GM10248 (cell line): ENCODE results near the gene MICOS13.

Source experiments
- CTCF ChIA-PET: fragments of 300-600 bp; sonication (Branson Sonifier 250); formaldehyde crosslinking; extraction: SDS; loops from one replicate; lab custom pipeline; 2021; ENCODE audit warnings: antibody characterized with exemption; lab: Yijun Ruan, JAX
- POLR2A ChIA-PET: fragments of 350-650 bp; sonication (Branson Sonifier 250); formaldehyde crosslinking; extraction: SDS; loops from one replicate; lab custom pipeline; 2020; ENCODE audit warnings: antibody characterized with exemption; lab: Yijun Ruan, JAX
- DNase-seq: peaks from one replicate; pipeline ENCODE4 v3.0.0; 2012; ENCODE audit errors: extremely low spot score
- TF ChIP-seq, protein P1 (sequence below): IDR thresholded peaks from 2 replicates; pipeline ENCODE4 v1.5.1; 2012; ENCODE audit warnings: mild to moderate bottlenecking, low read depth; ENCODE audit errors: extremely low read depth, missing control alignments, control extremely low read depth

Gene MICOS13

DNA sequence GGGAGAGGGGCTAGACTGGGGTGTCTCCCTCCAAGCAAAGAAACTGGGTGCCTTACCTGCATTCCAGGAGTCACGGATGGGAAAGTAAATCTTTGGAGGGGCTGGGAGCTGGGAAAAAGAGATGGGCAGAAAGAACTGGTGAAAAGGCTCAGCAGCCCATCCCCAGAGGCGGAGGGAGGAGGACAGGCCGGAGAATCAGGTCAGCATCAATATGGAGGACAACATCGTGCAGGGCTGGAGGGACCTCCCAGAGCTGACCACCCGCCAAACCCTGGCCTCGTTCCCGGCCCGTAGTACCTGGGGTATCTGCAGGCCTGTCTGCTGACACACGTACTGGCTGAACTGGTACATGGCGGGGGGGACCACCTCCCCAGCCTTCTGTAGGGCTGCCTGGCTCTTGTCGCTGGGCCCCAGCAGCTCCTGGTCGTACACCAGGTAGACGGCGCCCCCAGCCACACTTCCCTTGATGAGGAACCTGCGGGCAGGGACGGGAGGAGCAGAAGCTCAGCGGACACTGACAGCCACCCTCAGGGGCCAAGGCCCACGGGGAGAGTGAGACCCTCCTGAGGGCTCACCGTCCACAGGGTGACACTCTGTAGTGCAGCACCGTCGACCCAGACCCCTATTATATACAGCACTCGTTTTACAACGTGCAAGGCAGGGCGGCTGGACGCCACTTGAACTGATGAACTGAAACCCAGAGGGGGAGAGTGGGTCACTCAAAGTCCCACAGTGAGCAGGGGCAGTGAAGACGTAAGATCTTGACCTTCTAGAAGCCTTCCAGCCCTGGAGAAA is 830 bp downstream of the MICOS13 start:
- ChIA-PET CTCF (interaction anchor here (5.5 kb wide), 1 partner anchor 9 kb away, joined by 32 read pairs; the partner anchor contains the start of gene RPL36), POLR2A (interaction anchor here (0.6 to 0.8 kb wide), 2 partner anchors 12 to 41 kb away, joined by 3 read pairs; partner anchors contain the start of gene CATSPERD)
- TF ChIP-seq, protein P1, sequence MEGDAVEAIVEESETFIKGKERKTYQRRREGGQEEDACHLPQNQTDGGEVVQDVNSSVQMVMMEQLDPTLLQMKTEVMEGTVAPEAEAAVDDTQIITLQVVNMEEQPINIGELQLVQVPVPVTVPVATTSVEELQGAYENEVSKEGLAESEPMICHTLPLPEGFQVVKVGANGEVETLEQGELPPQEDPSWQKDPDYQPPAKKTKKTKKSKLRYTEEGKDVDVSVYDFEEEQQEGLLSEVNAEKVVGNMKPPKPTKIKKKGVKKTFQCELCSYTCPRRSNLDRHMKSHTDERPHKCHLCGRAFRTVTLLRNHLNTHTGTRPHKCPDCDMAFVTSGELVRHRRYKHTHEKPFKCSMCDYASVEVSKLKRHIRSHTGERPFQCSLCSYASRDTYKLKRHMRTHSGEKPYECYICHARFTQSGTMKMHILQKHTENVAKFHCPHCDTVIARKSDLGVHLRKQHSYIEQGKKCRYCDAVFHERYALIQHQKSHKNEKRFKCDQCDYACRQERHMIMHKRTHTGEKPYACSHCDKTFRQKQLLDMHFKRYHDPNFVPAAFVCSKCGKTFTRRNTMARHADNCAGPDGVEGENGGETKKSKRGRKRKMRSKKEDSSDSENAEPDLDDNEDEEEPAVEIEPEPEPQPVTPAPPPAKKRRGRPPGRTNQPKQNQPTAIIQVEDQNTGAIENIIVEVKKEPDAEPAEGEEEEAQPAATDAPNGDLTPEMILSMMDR, result no peak
- DNase-seq, result peak; percentile 20

DNA sequence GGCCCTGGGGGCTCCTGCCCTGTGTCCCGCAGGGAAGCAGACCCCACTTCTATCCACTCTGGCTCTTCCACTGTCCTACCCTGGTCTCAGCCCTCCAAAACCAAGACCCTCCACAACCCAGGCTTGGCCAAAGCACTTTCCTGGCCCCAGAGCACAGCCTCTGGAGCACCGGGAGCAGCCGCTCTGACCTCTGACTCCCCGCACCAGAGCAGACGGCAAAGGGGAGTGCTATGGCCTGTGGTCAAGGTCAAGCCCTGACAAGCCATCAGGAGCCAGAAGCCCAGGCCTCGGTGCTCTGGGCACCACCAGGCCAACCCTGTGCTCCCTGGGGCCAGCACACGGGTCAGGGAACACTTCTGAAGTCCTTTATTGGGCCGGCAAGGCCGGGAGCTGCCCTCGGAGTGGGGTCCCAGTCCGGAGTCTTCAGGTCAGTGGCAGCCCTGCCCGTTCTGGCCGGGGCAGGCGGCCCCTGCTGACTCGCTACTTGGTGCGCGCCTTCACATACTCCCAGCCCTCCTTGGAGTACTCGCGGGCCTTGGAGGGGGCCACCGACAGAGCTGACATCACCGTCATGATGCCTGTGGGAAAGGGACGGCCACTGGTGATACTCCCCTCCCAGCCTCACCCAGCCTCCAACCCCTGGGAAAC is 2.1 kb downstream of the MICOS13 start:
- ChIA-PET CTCF (interaction anchor here (5.5 kb wide), 1 partner anchor 10 kb away, joined by 32 read pairs; the partner anchor contains the start of gene RPL36), POLR2A (interaction anchor here (0.5 kb wide), 2 partner anchors 22 to 961 kb away, joined by 3 to 5 read pairs; no protein-coding TSS in a partner anchor)
- TF ChIP-seq, protein P1, result no peak
- DNase-seq, result no peak

DNA sequence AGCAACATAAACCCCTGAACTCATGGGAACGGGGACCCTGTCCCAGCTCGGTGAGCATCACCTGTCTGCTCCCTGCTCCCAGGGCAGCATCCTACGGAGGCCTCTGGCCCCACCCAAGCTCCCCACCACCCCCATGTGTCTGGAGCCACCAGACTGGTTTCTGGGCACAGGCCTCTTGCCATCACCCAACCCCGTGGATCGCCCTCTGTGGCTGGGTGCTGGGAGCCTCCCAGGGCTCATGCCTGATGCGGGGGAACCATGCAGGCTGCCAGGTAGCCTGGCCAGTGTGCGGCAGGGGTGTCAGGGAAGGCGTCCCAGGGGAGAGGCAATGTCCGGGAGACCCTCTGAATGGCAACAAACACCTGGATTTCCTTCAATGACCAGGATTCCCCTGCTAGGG is 2.7 kb downstream of the MICOS13 start:
- DNase-seq, result no peak
- POLR2A ChIA-PET, result interaction anchor here (0.6 kb wide), 1 partner anchor 712 kb away, joined by 5 read pairs; no protein-coding TSS in a partner anchor
- TF ChIP-seq, protein P1, result no peak
- CTCF ChIA-PET, result interaction anchor here (0.7 to 5.5 kb wide), 2 partner anchors 11 kb away, joined by 3 to 32 read pairs; partner anchors contain the start of gene RPL36

DNA sequence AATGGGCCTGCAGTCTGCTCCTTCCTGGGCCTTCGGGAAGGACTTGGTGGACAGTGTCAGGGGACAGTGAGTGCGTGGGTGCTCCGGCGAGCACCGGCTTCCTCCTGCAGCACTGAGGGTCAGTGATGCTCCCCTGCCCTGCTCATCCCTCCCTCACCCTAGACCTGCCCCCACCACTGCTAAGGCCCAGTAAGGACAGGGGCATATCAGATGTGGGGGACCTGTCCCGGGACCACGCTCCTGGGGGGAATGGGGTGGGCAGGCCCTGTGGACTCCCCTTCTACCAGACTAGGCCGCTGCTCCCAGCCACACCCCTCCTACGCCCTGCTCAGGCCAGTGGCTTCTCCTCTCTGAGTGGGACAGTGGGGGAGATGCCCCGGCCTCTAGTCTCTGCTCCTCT is 3.2 kb downstream of the MICOS13 start:
- TF ChIP-seq, protein P1, result no peak
- no peak for DNase-seq
- POLR2A ChIA-PET, result interaction anchor here (0.6 to 1.1 kb wide), 3 partner anchors 9 to 711 kb away, joined by 3 to 5 read pairs (median 4); partner anchors contain the start of gene RPL36
- CTCF ChIA-PET, result interaction anchor here (0.7 to 5.5 kb wide), 2 partner anchors 11 kb away, joined by 3 to 32 read pairs; partner anchors contain the start of gene RPL36

DNA sequence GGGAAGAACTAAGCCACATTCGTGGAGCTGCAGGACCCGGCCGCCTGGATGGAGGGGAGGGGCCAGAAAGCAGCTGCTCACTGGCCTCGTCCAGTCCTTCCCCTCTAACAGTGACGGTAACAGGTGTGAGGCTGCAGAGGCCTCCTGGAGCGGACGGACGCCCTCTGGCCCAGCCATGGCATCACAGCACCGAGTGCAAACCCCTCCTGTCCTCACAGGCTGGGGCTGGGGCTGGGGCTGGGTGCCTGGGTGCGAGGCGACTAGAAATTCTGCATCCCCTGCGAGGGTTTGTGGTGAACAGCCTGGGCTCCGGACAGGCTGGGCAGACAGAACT is 3.6 kb downstream of the MICOS13 start:
- ChIA-PET POLR2A (interaction anchor here (1.0 to 1.1 kb wide), 2 partner anchors 10 to 13 kb away, joined by 3 to 4 read pairs; partner anchors contain the start of gene RPL36), CTCF (interaction anchor here (0.7 to 5.5 kb wide), 2 partner anchors 11 to 12 kb away, joined by 3 to 32 read pairs; partner anchors contain the start of gene RPL36)
- no peak for DNase-seq
- TF ChIP-seq, protein P1, result no peak

DNA sequence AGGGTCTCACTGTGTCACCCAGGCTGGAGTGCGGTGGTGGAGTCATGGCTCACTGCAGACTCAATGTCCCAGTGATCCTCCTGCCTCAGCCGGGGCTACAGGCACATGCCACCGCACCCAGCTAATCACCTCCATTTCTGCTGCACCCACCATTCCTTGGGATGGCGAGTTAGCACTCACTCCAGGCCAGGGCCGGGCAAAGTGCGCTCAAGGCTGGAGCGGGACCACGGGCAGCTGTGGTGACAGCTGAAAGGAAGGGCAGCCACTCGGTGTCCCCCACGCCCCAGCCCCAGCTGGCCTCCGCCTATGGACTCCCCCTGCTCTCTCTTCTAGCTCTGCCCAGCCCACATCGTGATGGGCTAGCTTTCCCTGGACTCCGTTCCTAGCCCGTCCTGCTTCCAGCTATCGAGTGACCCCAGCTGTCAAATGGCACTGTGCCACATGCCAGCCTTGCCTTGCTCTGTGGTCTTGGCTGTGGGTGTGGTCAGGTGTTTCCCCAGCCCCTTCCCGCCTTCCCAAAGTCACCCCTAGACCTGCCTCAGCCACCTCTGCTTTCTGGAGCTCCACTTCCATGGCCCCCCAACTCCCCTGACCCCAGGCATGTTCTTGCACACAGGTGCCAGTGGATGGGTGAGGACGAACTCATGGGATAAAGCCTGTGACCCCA is 4.1 kb downstream of the MICOS13 start:
- DNase-seq, result no peak
- TF ChIP-seq, protein P1, result no peak
- ChIA-PET POLR2A (interaction anchor here (0.8 to 1.1 kb wide), 3 partner anchors 10 to 53 kb away, joined by 3 to 4 read pairs (median 3); partner anchors contain the start of genes RPL36, SAFB and SAFB2), CTCF (interaction anchor here (5.5 kb wide), 1 partner anchor 12 kb away, joined by 32 read pairs; the partner anchor contains the start of gene RPL36)
